Right lobe of liver (tissue), 4 donors: Measurements from ENCODE around the gene AKT3.

ENCODE experiments used
- CTCF ChIP-seq, 4 donors: fragments of 200-600 bp in 3 of 4; fragments of 450-650 bp in 1 of 4; IDR thresholded peaks; one replicate each; pipeline versions ENCODE4 v1.5.1 to v1.8.0; 2016 to 2022; ENCODE audit warnings: antibody characterized with exemption in 4 of 4, mild to moderate bottlenecking in 2 of 4
- POLR2A ChIP-seq: fragments of 450-650 bp; IDR thresholded peaks from one replicate; pipeline ENCODE4 v1.6.1; 2017; ENCODE audit warnings: antibody characterized with exemption, mild to moderate bottlenecking
- donor health status: DM: no; HTN: no; CAD: no.
- donor health status: DM: no; HTN: no; CAD: no.
- donor health status: DM: no; HTN: yes; CAD: no.

GRCh38 chr1:243474136-243474881 lies 375.7 kb downstream of the AKT3 start:
- no peak for TF ChIP-seq POLR2A
- no peak for TF ChIP-seq CTCF (IDR thresholded peaks at IDR 0.05)
